ENCODE measurements around the gene FBXW12. TPM values are rescaled to one million over a fixed set of nuclear protein-coding genes. Genes with fewer than 3 reads are reported as not detected.

Gene FBXW12
- total and polyA plus RNA-seq, 2 donors (not counting 3 experiments of a cell fraction or from before 2014, with no cell fraction given), result not detected

GRCh38 chr3:48372862-48373435 lies 930 bp downstream of the FBXW12 start:
- Histone ChIP-seq H3K36me3 (ENCODE audit: control insufficient read depth in 2 of 2, extremely low read depth in 1 of 2, insufficient read depth in 2 of 2, low read length in 2 of 2) (no peaks in the 10 kb centered on the region), H4K20me1 (replicated peaks; ENCODE audit: control insufficient read depth, extremely low read depth, insufficient read depth, low read length) (no peaks in the 10 kb centered on the region), H3K9me3 (replicated peaks; ENCODE audit: control insufficient read depth, insufficient read depth, low read length) (no peaks in the 10 kb centered on the region), H2AFZ (ENCODE audit: low read depth, low read length) (no peak overlapping the region), H3K4me3 (replicated peaks in 1 of 3; ENCODE audit: insufficient read depth in 1 of 3, low read depth in 1 of 3, low read length in 3 of 3) (no peak overlapping the region), H3K27ac (ENCODE audit: insufficient read depth, low read depth, low read length) (no peak overlapping the region), H3K27me3 (ENCODE audit: control insufficient read depth in 2 of 2, insufficient read depth in 2 of 2, low read length in 2 of 2) (peaks cover 1 to 7% of the 10 kb centered on the region in 2 experiments), H3K4me2 (ENCODE audit: insufficient read depth, low read length) (no peak overlapping the region), H3K79me2 (ENCODE audit: control insufficient read depth, insufficient read depth, low read length) (no peaks in the 10 kb centered on the region), H3K9ac (replicated peaks; ENCODE audit: extremely low read depth, insufficient read depth, low read length) (no peak overlapping the region), H3K9me1 (replicated peaks; ENCODE audit: control insufficient read depth, extremely low read depth, insufficient read depth, low read length) (no peaks in the 10 kb centered on the region), H3K4me1 (ENCODE audit: control insufficient read depth, extremely low read depth, insufficient read depth, low read length) (no peaks in the 10 kb centered on the region)
- FAIRE-seq, result no peak
- intact Hi-C loops (cut with micrococcal nuclease) (no loop called here), dilution Hi-C loops (cut with MboI; ENCODE audit: extremely low pct_ligation_motif_present, low sequenced_read_pairs) (no loop called here)
- TF ChIP-seq FOS (IDR thresholded peaks at IDR 0.05; ENCODE audit: borderline replicate concordance, insufficient read depth, low read length) (no peak), MYC (IDR thresholded peaks at IDR 0.05; ENCODE audit: low read depth, low read length) (no peak), EZH2 (IDR thresholded peaks at IDR 0.05; ENCODE audit: borderline replicate concordance, low read depth, low read length, severe bottlenecking) (no peak), GATA2 (IDR thresholded peaks at IDR 0.05; ENCODE audit: insufficient read depth, insufficient read length, low read depth, low read length) (no peak), JUN (IDR thresholded peaks at IDR 0.05; ENCODE audit: borderline replicate concordance, insufficient read depth, insufficient read length, low read depth) (no peak), MAX (IDR thresholded peaks at IDR 0.05; ENCODE audit: insufficient read depth, insufficient read length) (no peak), CTCF (IDR thresholded peaks at IDR 0.05; ENCODE audit: extremely low read depth in 1 of 2, insufficient read depth in 1 of 2, low read depth in 1 of 2, low read length in 2 of 2) (no peak), POLR2AphosphoS5 (IDR thresholded peaks at IDR 0.05; ENCODE audit: insufficient read depth, low read depth, low read length) (no peak), POLR2A (IDR thresholded peaks at IDR 0.05; ENCODE audit: low read depth, low read length) (no peak)
- no peak for DNase-seq (ENCODE audit: low read depth, low spot score)
- POLR2A ChIA-PET, result no interaction called here
- no TSS peak for BruUV-seq (replicated peaks)
- CTCF ChIA-PET, result interaction anchor here (1.1 to 1.7 kb wide), 3 partner anchors 14 to 63 kb away, joined by 3 to 7 read pairs (median 3); no protein-coding TSS in a partner anchor
